GM12801 (cell line): ENCODE results near the gene SELENON.

ENCODE experiments used
- TF ChIP-seq, protein P1 (sequence below): IDR thresholded peaks from one replicate; pipeline ENCODE4 v1.5.1; 2011; ENCODE audit warnings: control low read depth; ENCODE audit not compliant: insufficient read length; ENCODE audit errors: extremely low read depth

SELENON gene

DNA sequence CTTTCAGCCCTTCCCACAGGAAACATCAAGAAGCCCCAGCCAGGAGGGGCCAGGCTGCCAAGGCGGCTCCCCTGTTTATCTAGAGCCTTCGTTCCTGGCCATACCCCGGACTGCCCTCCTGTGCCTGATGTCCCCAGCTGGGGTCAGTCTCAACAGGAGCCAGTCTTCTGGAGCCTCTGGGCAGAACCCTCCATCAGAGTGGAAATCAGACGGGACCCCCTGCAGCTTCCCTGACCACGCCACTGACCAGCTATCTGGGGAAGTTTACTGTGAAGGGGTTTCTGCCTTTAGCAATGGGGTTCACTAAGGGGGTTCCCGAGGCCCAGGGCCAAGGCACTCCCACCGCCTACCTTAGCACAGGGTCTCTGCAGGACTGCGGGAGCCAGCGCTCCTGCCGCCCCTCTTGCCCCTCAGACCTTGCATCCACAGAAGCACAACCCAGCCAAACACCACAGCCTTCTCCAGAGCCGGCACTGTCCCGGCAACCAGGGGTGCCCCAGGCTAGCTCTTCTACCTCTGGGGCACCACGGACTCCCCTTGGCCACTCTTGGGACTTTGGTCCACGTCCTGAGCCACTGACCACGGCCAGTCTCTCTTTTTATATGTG lies 16.2 kb downstream of the SELENON start:
- TF ChIP-seq, protein P1, sequence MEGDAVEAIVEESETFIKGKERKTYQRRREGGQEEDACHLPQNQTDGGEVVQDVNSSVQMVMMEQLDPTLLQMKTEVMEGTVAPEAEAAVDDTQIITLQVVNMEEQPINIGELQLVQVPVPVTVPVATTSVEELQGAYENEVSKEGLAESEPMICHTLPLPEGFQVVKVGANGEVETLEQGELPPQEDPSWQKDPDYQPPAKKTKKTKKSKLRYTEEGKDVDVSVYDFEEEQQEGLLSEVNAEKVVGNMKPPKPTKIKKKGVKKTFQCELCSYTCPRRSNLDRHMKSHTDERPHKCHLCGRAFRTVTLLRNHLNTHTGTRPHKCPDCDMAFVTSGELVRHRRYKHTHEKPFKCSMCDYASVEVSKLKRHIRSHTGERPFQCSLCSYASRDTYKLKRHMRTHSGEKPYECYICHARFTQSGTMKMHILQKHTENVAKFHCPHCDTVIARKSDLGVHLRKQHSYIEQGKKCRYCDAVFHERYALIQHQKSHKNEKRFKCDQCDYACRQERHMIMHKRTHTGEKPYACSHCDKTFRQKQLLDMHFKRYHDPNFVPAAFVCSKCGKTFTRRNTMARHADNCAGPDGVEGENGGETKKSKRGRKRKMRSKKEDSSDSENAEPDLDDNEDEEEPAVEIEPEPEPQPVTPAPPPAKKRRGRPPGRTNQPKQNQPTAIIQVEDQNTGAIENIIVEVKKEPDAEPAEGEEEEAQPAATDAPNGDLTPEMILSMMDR: no peak

DNA sequence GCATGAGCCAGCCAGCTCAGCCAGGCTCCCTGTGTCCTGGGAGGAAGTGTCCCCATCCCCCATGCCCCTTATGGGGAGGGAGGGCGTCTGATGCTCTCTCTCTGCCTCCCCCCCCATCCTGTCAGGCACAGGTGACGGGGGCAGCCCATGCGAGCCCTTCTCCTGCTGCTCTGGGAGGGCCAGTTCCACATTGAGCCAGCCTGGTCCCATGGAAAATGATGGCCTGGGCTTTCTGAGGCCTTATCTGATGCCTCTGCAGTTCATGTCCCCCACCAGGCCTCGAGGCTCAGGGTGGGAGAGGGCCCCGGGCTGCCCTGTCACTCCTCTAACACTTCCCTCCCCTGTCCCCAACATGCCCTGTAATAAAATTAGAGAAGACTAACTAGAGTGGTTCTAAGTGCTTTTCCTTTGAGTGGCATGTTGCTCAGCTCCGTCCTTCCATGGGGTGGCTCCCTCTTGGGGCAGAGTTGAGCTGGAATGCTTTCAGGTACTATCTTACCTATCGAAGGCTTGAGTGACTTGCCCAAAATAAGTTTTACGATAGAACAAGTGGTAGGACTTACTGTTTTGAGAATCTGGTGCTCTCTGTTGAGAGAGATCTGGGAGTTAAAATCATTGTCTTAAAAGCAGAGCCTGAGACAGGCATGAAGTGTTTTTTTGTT lies 18.0 kb downstream of the SELENON start:
- TF ChIP-seq, protein P1: no peak

DNA sequence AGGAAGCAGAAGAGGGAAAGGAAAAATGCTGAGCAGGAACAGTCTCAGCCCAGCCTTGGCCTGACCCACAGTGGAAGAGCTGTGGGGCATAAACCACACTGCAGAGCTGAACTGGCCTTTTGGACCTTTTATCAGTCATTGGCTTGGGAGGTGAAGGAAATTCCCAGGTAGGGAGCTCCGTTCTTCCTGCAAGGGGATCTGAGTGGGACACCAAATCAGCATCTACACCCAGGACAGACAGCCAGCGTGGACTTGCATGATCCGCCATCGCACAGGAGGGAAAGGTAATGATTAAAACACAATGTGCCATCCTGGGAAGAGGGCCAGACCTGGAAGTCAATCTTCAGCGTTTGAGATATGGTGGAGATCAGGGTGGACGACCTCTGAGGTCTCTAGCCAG lies 18.6 kb downstream of the SELENON start:
- TF ChIP-seq, protein P1: no peak

DNA sequence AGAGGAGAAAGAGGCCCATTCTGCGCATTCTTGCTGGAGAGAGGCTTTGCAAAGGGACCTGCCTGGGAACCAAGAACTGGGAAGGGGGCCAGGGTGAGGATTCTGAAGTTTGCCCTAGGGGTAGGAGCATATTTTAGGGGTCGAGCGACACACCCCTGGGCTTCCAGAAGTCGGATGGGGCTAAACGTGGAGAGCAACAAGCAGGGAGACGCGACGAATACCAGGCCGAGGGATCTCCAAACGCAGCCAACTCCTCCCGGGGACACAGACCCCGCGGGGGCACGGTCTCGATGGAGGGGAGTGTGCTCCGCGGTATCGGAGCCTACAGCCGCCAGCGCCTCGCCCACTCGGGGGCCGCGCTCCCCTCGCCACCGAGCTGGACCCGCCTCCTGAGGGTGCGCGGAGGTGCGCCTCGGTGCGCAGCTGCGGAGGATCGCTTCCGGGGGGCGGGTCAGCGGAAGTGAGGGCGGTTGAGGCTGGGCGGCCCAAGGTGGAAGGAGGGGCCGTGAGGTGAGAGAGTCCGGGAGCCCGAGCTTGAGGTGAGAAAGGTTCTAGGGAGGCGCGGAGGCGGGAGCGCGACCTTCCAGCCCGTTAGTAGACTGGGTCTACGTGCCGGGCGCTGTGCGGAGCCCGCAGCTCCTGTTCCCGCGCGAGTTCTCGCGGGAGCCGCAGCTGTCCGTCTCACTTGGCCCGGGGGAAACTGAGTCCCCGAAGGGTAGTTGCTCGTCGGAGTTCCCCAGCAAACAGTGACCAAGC lies 19.7 kb downstream of the SELENON start, which contains the start of gene MTFR1L:
Gene MTFR1L (plus strand): TSS at position 464 of the 756 bp plus-strand sequence. CDS start 3,151 bp downstream, outside the sequence.
- TF ChIP-seq, protein P1: no peak

DNA sequence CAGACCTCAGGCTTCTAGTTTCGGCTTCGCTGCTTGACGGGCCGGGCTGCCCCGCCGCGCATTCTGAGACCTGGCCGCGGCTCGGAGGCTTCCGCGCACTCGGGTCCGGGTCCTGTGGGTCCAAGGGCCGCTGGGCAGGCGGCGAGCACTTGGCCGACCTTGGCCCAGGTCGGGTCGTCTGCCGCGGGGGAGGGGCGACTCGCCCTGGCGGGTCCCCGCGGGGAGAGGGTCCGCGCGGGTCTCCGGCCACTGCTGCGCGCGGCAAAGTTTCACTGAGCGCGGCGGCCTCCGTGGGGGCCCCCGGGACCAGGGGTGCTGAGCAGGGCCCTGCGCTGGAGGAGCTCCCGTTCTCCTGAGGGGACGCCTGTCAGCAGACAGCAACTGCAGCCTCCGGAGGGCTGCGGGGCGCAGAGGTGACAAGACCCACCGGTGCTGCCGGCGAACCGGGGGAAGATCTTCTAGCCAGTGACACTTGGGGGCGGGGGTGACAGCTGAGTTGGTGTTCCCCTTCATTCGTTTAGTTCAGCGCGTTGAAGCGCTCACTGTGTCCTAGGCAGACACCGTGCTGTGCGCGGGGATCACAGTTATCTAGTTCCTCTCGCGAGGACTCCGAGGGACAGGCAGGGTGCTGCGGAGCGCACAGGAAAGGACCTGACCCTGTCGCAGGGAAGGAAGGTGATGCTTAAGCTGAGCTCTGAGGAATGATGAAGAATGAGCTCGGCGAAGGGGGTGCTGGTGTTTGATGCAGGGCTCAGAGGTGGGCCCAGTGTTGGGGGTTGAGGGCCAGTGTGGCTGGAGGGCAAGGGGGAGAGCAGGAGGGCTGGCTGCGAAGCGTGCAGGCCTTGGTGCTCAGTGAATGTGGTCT lies 20.5 kb downstream of the SELENON start:
- TF ChIP-seq, protein P1: no peak

DNA sequence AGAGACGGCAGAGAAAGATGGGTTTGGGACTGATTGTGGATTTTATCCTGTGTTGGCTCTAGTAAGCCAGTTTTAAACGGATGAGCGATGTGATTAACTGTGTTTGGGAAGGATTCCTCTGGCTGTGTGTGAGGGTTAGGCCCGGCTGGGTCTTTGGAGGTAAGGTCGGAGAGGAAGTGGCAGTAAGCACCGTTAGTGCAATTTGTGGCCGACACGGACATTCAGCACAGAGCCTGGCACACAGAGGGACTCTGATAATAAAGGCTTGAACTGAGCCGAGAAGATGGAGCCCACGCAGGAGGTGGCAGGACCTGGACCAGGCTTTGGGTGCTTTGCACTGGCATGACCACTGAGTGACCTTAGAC lies 21.1 kb downstream of the SELENON start:
- TF ChIP-seq, protein P1: no peak
